SK-N-MC (cell line): ENCODE results near the gene SH3PXD2A.

ENCODE experiments used
- EZH2 ChIP-seq: fragments of 200-600 bp; sonication (generic); IDR thresholded peaks from one replicate; pipeline ENCODE4 v1.6.1; 2017; ENCODE audit warnings: antibody characterized with exemption
- FOXP2 ChIP-seq: optimal IDR thresholded peaks from 2 replicates; pipeline ENCODE3; 2011; ENCODE audit warnings: mild to moderate bottlenecking, moderate library complexity; ENCODE audit not compliant: insufficient read depth; ENCODE audit errors: extremely low read length, control extremely low read depth
- POLR2AphosphoS5 ChIP-seq: IDR thresholded peaks from 2 replicates; pipeline ENCODE4 v1.6.1; 2012; ENCODE audit warnings: mild to moderate bottlenecking, low read depth, low read length, borderline replicate concordance

DNA sequence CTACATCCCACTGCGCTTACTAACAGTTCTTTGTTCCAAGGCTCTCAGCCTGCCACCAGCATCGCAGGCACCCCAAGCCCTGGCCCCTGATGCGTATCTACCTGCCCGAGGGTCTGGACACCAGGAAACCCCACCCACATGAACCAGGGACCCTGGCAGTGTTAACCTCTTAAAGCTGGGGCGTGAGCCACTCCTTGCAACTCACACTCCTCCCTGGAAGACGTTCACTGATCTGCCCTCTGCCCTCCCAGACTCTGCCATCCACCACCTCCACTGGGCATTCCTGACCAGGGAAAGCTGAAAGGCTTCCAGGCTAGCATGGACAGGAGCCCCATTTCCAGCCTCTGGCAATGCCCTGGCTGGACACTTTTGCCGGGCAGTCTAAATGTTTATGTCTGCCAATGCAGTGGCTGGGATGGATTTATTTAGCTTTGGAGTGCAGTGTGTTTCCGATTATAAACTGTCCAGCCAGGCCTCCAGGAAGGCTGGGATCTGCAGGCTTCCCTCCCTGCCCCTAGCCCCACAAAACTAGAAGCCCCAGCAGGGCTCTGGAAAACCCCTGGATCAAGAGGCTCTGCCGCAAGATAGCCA is 244.4 kb downstream of the SH3PXD2A start:
- TF ChIP-seq POLR2AphosphoS5, result no peak
- TF ChIP-seq EZH2, result no peak
- TF ChIP-seq FOXP2, result no peak
